ENCODE measurements around the gene MBTD1. TPM values are rescaled to one million over a fixed set of nuclear protein-coding genes. Genes with fewer than 3 reads are reported as not detected.

The MBTD1 gene
- total RNA-seq, 4 donors from 2014 or later: 19.2 to 26.5 (median 25.6) TPM

- TF ChIP-seq CTCF (IDR thresholded peaks at IDR 0.05; ENCODE audit: low read depth): no peak
Observed at GRCh38 chr17:51164911-51165679, 94.8 kb downstream of the MBTD1 start.

- TF ChIP-seq CTCF (IDR thresholded peaks at IDR 0.05; ENCODE audit: low read depth): no peak
Observed at GRCh38 chr17:51161541-51161940, 98.3 kb downstream of the MBTD1 start.

- TF ChIP-seq CTCF (IDR thresholded peaks at IDR 0.05; ENCODE audit: low read depth): no peak
Observed at GRCh38 chr17:51159604-51160003, 100.2 kb downstream of the MBTD1 start.

GRCh38 chr17:51155416-51155815, 104.4 kb downstream of the MBTD1 start:
- no peak for TF ChIP-seq CTCF (IDR thresholded peaks at IDR 0.05; ENCODE audit: low read depth)

- TF ChIP-seq CTCF (IDR thresholded peaks at IDR 0.05; ENCODE audit: low read depth): no peak
Observed at GRCh38 chr17:51154176-51154575, 105.7 kb downstream of the MBTD1 start.

GRCh38 chr17:51153210-51154072, 106.4 kb downstream of the MBTD1 start, which contains the start of gene NME1:
NME1 (plus strand) TSS chr17:51153559; CDS start chr17:51155655, 2,096 bp downstream.
- TF ChIP-seq CTCF (IDR thresholded peaks at IDR 0.05; ENCODE audit: low read depth): no peak

GRCh38 chr17:51152766-51153209, 107.1 kb downstream of the MBTD1 start:
- TF ChIP-seq CTCF (IDR thresholded peaks at IDR 0.05; ENCODE audit: low read depth): no peak

Data from subcutaneous adipose tissue (tissue), 4 donors.